B cell (primary cell): ENCODE results near the gene DSG2. TPM values are rescaled to one million over a fixed set of nuclear protein-coding genes. Genes with fewer than 3 reads are reported as not detected.

Experiments used
- ATAC-seq: fragments of 200-7000 bp; cut with Tn5 transposase; one replicate; pipeline ENCODE4 v1.10.0; 2021; ENCODE audit warnings: low read depth, mild to moderate bottlenecking, moderate number of reproducible peaks, moderate library complexity
- CTCF ChIA-PET: fragments of 350-600 bp; sonication (Branson Sonifier 250); formaldehyde crosslinking; loops from one replicate; lab custom pipeline; 2021; ENCODE audit warnings: antibody characterized with exemption, inconsistent platforms; lab: Charles Lee
- POLR2A ChIA-PET: fragments of 350-600 bp; sonication (Branson Sonifier 250); formaldehyde crosslinking; loops from one replicate; lab custom pipeline; 2021; ENCODE audit warnings: antibody characterized with exemption; lab: Charles Lee
- DNase-seq: peaks from one replicate; pipeline ENCODE4 v3.0.0; 2013
- H2AFZ ChIP-seq: 2 replicates; pipeline ENCODE4 v1.6.1; 2012; ENCODE audit warnings: mild to moderate bottlenecking, low read depth, low read length; ENCODE audit not compliant: insufficient read depth, poor library complexity, severe bottlenecking
- H3K27ac ChIP-seq, 2 donors: 1 replicate in 1 of 2; 2 replicates in 1 of 2; pipeline ENCODE4 v1.5.1; 2012 to 2013; ENCODE audit warnings: low read length in 2 of 2, mild to moderate bottlenecking in 2 of 2, moderate library complexity in 1 of 2
- H3K27me3 ChIP-seq, 4 experiments: fragments of 200-600 bp in 1 of 4; sonication (generic) in 1 of 4; replicated peaks in 1 of 4; 1 replicate in 2 of 4; 2 replicates in 2 of 4; pipeline versions ENCODE4 v1.6.1 to v1.7.0; 2013 to 2016; ENCODE audit warnings: low read length in 3 of 4, mild to moderate bottlenecking in 2 of 4, mixed read lengths in 1 of 4, moderate library complexity in 1 of 4; ENCODE audit not compliant: insufficient read depth in 4 of 4, control insufficient read depth in 3 of 4; ENCODE audit errors: control extremely low read depth in 1 of 4
- H3K36me3 ChIP-seq, 2 experiments: replicated peaks in 1 of 2; 1 replicate in 1 of 2; 2 replicates in 1 of 2; pipeline versions ENCODE4 v1.6.1 to v1.7.1; 2013; ENCODE audit warnings: low read length in 1 of 2; ENCODE audit not compliant: insufficient read depth in 2 of 2, control insufficient read depth in 1 of 2; ENCODE audit errors: control extremely low read depth in 1 of 2, extremely low read depth in 1 of 2
- H3K4me1 ChIP-seq, 2 donors: fragments of 200-600 bp in 1 of 2; sonication (generic) in 1 of 2; 1 replicate in 1 of 2; 2 replicates in 1 of 2; pipeline versions ENCODE4 v1.5.1 to v1.6.1; 2013 to 2017; ENCODE audit warnings: low read length in 2 of 2; ENCODE audit not compliant: control insufficient read depth in 2 of 2, insufficient read depth in 2 of 2
- H3K4me2 ChIP-seq: replicated peaks from 2 replicates; pipeline ENCODE3; 2012; ENCODE audit warnings: mild to moderate bottlenecking, low read depth, low read length; ENCODE audit not compliant: poor library complexity, severe bottlenecking
- H3K4me3 ChIP-seq, 5 experiments: fragments of 200-600 bp in 1 of 5; sonication (generic) in 1 of 5; 1 replicate in 3 of 5; 2 replicates in 2 of 5; pipeline versions ENCODE4 v1.5.1 to v1.7.0; 2011 to 2016; ENCODE audit warnings: low read length in 4 of 5, mild to moderate bottlenecking in 4 of 5, low read depth in 2 of 5, control low read depth in 1 of 5, moderate library complexity in 1 of 5; ENCODE audit not compliant: insufficient read depth in 1 of 5; ENCODE audit errors: control extremely low read depth in 1 of 5, extremely low read depth in 1 of 5
- H3K79me2 ChIP-seq: fragments of 200-600 bp; sonication (generic); one replicate; pipeline ENCODE4 v1.6.0; 2016; ENCODE audit warnings: low read length; ENCODE audit not compliant: control insufficient read depth, insufficient read depth
- H3K9ac ChIP-seq: fragments of 200-600 bp; sonication (generic); 2 replicates; pipeline ENCODE4 v1.6.1; 2017; ENCODE audit warnings: mild to moderate bottlenecking, low read length, moderate library complexity
- H3K9me3 ChIP-seq, 3 donors: one replicate each; pipeline versions ENCODE4 v1.6.1 to v1.7.1; 2013; ENCODE audit warnings: low read length in 2 of 3; ENCODE audit not compliant: control insufficient read depth in 2 of 3, insufficient read depth in 1 of 3; ENCODE audit errors: control extremely low read depth in 1 of 3
- H4K20me1 ChIP-seq: 2 replicates; pipeline ENCODE4 v1.6.0; 2012; ENCODE audit warnings: mild to moderate bottlenecking, low read length; ENCODE audit not compliant: insufficient read depth, control insufficient read depth, poor library complexity, severe bottlenecking
- H3K27ac Mint-ChIP-seq: one replicate; pipeline ENCODE4 v1.8.0; 2021; ENCODE audit warnings: mixed read lengths
- H3K27me3 Mint-ChIP-seq: one replicate; pipeline ENCODE4 v1.8.0; 2021; ENCODE audit warnings: mixed read lengths
- H3K4me1 Mint-ChIP-seq: one replicate; pipeline ENCODE4 v1.8.0; 2021; ENCODE audit warnings: mixed read lengths
- H3K4me3 Mint-ChIP-seq: one replicate; pipeline ENCODE4 v1.8.0; 2021; ENCODE audit warnings: mixed read lengths
- H3K9me3 Mint-ChIP-seq: one replicate; pipeline ENCODE4 v1.8.0; 2022; ENCODE audit warnings: mixed read lengths; ENCODE audit not compliant: insufficient read depth
- EZH2 ChIP-seq: IDR thresholded peaks from 2 replicates; pipeline ENCODE4 v1.6.1; 2012; ENCODE audit warnings: borderline replicate concordance, low read depth, mild to moderate bottlenecking, moderate library complexity, low read length; ENCODE audit not compliant: insufficient read depth, poor library complexity, severe bottlenecking
- WGBS: methylation state at CpG from one replicate; pipeline ENCODE4 v1.1.5; 2013; ENCODE audit warnings: missing lambda C conversion rate; ENCODE audit not compliant: insufficient coverage; 5-methylcytosine and 5-hydroxymethylcytosine counted together
- intact Hi-C: fragments of 100-400 bp; cut with micrococcal nuclease; formaldehyde crosslinking; loops from one replicate; pipeline ENCODE4 v1.10.0; 2022
- polyA plus RNA-seq: library from polyadenylated mRNA; depleted of rRNA; stranded (reverse); fragments of >200 nt; gene quantifications from 2 replicates; pipeline ENCODE4 v1.2.3, GENCODE V29; 2012
- total RNA-seq, 2 donors: library from RNA; stranded (reverse); fragments of 120-200 nt in 1 of 2; gene quantifications; 1 replicate in 1 of 2; 2 replicates in 1 of 2; pipeline versions ENCODE4 v1.2.3 to v1.2.4, GENCODE V29; 2013 to 2022
- TF ChIP-seq, protein P1 (sequence below): fragments of 200-600 bp; IDR thresholded peaks from one replicate; pipeline ENCODE4 v1.8.0; 2022; ENCODE audit warnings: antibody characterized with exemption, mild to moderate bottlenecking

The DSG2 gene
- total and polyA plus RNA-seq, 2 donors (not counting 1 experiment from before 2014, with no cell fraction given), result not detected

DNA sequence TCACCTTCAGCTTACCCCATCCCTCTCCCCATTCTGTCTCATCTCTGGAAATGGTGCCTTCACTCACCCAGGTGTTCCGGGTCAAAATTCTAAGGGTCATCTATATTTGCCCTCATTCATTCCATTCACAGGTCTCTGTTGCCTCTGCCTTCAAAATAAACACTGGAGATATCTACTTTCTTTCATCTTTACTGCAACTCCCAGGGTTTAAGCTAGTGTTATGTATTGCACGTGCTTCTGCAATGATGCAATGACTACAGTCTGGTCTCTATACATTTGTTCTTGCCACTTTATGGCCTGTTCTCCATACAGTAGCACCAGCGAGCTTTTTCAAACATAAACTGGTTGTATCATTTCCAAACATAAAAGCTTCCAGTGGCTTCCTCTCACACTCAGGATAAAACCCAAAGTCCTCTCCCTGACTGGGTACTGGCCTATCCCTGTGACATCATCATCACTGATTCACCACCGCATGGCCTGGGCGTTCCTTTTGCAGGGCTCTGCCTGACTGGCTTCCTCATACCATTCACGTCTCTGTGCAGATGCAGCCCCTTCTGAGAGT lies 14.3 kb downstream of the DSG2 start:
- no peak for TF ChIP-seq EZH2
- TF ChIP-seq, protein P1, sequence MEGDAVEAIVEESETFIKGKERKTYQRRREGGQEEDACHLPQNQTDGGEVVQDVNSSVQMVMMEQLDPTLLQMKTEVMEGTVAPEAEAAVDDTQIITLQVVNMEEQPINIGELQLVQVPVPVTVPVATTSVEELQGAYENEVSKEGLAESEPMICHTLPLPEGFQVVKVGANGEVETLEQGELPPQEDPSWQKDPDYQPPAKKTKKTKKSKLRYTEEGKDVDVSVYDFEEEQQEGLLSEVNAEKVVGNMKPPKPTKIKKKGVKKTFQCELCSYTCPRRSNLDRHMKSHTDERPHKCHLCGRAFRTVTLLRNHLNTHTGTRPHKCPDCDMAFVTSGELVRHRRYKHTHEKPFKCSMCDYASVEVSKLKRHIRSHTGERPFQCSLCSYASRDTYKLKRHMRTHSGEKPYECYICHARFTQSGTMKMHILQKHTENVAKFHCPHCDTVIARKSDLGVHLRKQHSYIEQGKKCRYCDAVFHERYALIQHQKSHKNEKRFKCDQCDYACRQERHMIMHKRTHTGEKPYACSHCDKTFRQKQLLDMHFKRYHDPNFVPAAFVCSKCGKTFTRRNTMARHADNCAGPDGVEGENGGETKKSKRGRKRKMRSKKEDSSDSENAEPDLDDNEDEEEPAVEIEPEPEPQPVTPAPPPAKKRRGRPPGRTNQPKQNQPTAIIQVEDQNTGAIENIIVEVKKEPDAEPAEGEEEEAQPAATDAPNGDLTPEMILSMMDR, result no peak
- Histone ChIP-seq H3K4me3 (no peak overlapping the region), H3K79me2 (no peaks in the 10 kb centered on the region), H3K4me1 (no peaks in the 10 kb centered on the region), H3K27me3 (no peaks in the 10 kb centered on the region), H4K20me1 (no peaks in the 10 kb centered on the region), H3K9ac (no peak overlapping the region), H3K4me2 (no peak overlapping the region), H3K27ac (no peak overlapping the region), H3K9me3 (no peaks in the 10 kb centered on the region), H3K36me3 (no peaks in the 10 kb centered on the region), H2AFZ (no peak overlapping the region)
- H3K27me3 Mint-ChIP-seq, result peaks cover 6% of the 10 kb centered on the region
- ATAC-seq, result no peak
- ChIA-PET POLR2A (no interaction called here), CTCF (no interaction called here)
- intact Hi-C loops, result no loop called here
- H3K9me3 Mint-ChIP-seq, result no peaks in the 10 kb centered on the region
- H3K27ac Mint-ChIP-seq, result no peak overlapping the region
- no peaks in the 10 kb centered on the region for H3K4me1 Mint-ChIP-seq
- no peak for DNase-seq
- WGBS, result 86% methylated on average over 6 of the region's 6 CpGs
- no peak overlapping the region for H3K4me3 Mint-ChIP-seq

DNA sequence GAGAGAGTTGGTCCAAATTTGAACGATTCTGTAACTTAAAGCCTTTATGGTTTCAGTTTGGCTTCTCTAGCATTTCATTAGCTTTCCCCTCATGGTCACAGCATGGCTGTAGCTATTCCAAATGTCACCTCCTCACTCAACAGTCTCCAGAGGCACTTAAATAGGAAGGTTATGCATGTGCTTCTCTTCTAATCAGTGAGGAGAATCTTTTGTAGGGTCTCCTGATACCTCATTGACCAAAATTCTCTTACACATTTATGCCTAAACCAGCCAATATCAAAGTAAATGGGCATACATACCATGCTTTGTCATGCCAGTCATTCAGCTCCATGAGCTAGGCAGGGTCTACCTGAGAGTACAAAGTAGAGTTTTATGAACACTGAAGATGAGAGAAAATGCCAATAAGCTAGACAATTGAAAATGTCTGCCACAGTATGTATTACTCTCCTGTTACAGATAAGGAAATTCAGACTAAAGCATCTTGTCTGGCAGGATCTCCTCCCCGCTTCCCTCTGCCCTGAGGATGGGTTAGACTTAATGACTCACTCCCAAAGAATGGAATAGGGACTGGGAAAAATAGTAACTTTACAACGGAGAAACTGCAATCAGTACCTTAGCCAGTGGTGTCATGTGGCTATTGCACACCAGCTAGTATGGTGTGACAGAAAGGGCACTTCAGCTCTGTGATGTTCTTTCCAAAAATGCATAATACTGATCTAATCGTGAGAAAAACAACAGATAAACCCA lies 15.4 kb downstream of the DSG2 start:
- Histone ChIP-seq H3K4me2 (no peak overlapping the region), H3K4me1 (no peaks in the 10 kb centered on the region), H4K20me1 (no peaks in the 10 kb centered on the region), H3K27me3 (no peaks in the 10 kb centered on the region), H3K9me3 (no peaks in the 10 kb centered on the region), H3K36me3 (no peaks in the 10 kb centered on the region), H2AFZ (no peak overlapping the region), H3K9ac (no peak overlapping the region), H3K4me3 (no peak overlapping the region), H3K27ac (no peak overlapping the region), H3K79me2 (no peaks in the 10 kb centered on the region)
- CTCF ChIA-PET, result no interaction called here
- no peaks in the 10 kb centered on the region for H3K9me3 Mint-ChIP-seq
- H3K4me1 Mint-ChIP-seq, result no peaks in the 10 kb centered on the region
- H3K27me3 Mint-ChIP-seq, result peaks cover 6% of the 10 kb centered on the region
- 100% methylated on average over 1 of the region's 4 CpGs for WGBS
- ATAC-seq (no peak), DNase-seq (no peak)
- H3K4me3 Mint-ChIP-seq, result no peak overlapping the region
- POLR2A ChIA-PET, result no interaction called here
- TF ChIP-seq EZH2, result no peak
- TF ChIP-seq, protein P1, result no peak
- H3K27ac Mint-ChIP-seq, result no peak overlapping the region
- intact Hi-C loops, result no loop called here
